NB4 (cell line): ENCODE data around the gene BATF2.

Experiments used
- DNase-seq: peaks from one replicate; pipeline ENCODE4 v3.0.0; 2010; ENCODE audit warnings: low read depth
- H3K4me3 ChIP-seq: one replicate; pipeline ENCODE4 v1.5.1; 2011; ENCODE audit warnings: mild to moderate bottlenecking, low read depth, low read length, moderate library complexity
- CTCF ChIP-seq: IDR thresholded peaks from one replicate; pipeline ENCODE4 v1.5.1; 2012; ENCODE audit warnings: low read depth, low read length
- MAX ChIP-seq: IDR thresholded peaks from 2 replicates; pipeline ENCODE4 v1.6.1; 2011; ENCODE audit warnings: low read depth, low read length
- MYC ChIP-seq: IDR thresholded peaks from 2 replicates; pipeline ENCODE4 v1.6.1; 2011; ENCODE audit warnings: low read depth, low read length
- POLR2A ChIP-seq: IDR thresholded peaks from 2 replicates; pipeline ENCODE4 v1.6.1; 2011; ENCODE audit warnings: mild to moderate bottlenecking; ENCODE audit not compliant: insufficient read length; ENCODE audit errors: extremely low read depth

Gene BATF2

GRCh38 chr11:64960719-64961118, 36.1 kb downstream of the BATF2 start:
- TF ChIP-seq POLR2A (no peak), MYC (no peak), MAX (no peak), CTCF (no peak)
- H3K4me3 ChIP-seq, result no peak overlapping the region
- no peak for DNase-seq

DNA sequence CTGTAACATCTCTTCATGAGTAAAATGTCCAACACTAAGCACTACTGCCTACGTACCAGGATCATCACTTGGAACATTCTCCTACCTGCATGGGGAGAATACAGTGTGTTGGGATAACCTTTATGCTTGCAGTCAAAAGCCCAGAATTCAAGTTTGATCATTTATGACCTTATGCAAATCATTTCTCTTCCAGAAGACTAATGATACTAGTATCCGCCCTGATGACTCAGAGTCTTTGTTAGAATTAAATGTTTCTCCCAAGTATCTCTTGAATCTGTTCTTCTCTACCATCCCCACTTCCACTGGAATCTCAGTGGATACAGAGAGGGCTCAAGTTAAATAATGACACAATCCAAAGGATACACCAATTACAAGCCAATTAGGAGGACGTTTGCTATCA, 37.3 kb downstream of the BATF2 start:
- no peak for DNase-seq
- H3K4me3 ChIP-seq, result no peak overlapping the region
- TF ChIP-seq MAX, result no peak
- TF ChIP-seq CTCF, result no peak

DNA sequence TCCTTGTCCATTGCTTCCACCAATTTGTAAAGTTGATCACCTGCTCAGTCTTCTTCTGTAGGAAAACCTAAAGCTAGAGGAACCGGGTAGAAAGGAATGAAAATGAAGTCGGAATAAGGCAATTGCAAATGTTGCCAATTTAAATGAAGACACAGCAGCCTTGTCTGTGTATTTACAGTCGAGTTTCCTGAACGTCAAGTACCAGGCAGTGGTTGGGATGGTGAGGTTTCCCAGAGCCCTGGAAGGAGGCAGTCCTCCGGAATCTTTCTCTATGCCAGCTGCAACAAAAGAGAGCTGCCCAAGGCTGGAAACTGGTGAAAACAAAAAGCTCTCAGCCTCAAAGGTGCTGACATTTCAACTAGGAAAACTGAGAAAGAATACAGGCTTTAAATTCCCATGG, 42.6 kb downstream of the BATF2 start:
- no peak for TF ChIP-seq MAX
- no peak for TF ChIP-seq MYC
- no peak for TF ChIP-seq POLR2A
- TF ChIP-seq CTCF, result no peak
- DNase-seq, result no peak
- no peak overlapping the region for H3K4me3 ChIP-seq

DNA sequence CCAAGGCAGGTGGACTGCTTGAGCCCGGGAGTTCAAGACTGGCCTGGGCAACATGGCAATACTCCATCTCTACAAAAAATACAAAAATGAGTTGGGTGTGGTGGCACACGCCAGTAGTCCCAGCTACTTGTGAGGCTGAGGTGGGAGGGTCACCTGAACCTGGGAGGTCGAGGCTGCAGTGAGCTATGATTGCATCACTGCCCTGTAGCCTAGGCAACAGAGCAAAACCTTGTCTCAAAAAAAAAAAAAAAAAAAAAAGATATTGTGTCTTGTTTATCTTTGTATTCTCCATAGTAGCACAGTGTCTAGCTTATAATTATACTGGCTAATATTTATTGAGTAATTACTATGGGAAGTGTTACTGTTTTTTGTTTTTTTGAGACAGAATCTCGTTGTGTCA, 45.2 kb downstream of the BATF2 start:
- DNase-seq, result no peak
- no peak overlapping the region for H3K4me3 ChIP-seq
- TF ChIP-seq POLR2A (no peak), MAX (no peak), CTCF (no peak), MYC (no peak)

DNA sequence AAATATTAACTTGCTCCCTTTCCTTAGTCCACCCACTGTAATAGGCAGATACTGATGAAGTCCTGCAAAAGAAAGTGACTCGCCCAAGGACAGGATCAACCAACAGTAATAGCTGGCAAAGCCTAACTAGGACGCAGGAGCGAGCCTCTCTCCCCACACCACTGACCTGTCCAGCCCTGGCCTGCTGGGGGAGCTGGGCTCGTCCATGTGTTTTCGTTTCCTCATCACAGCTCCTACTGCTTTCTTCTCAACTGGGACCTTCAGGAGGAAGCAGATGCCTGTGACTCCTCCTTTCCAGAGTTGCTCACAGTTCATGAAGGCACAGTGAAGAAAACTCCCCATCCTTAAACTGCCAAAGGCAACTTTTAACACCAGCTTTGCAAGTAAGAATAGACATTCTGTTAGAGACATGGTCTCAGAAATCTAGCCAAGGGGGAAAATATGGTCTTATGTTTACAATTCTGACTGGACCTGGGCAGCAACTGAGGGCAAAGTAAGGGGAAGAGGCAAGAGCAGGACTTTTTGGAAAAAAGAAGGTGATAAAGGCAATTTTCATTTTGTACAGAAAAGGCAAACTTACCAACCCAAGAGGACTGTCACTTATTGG, 49.5 kb downstream of the BATF2 start:
- no peak for TF ChIP-seq MYC
- no peak for TF ChIP-seq POLR2A
- no peak for TF ChIP-seq MAX
- TF ChIP-seq CTCF, result no peak
- no peak overlapping the region for H3K4me3 ChIP-seq
- no peak for DNase-seq
